Activated naive CD4-positive, alpha-beta T cell (primary cell): ENCODE measurements around the gene CDHR2.

Experiments used
- DNase-seq, 4 experiments: peaks; one replicate each; lab custom pipeline; 2025; lab: John Stamatoyannopoulos, UW

The CDHR2 gene

DNA sequence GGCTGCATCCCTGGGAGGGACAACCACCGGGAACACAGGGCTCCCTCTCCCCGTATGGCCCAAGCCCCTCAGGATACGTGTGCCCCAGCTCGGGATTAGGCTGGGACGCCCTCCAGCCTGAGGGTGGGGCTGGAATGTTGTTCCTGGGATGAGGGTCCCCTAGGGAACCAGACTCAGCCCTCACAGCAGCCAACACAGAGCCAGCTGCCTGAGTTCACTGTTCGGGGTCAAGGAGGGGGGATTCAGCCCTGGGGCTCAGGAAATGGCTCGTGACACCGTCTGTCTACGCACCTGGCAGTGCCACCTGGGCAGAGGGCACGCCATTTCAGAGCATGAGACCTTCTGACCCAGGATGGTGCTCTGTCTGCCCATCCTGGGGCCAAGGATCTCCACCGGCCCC lies 20.8 kb upstream of the CDHR2 start:
- no peak for DNase-seq

DNA sequence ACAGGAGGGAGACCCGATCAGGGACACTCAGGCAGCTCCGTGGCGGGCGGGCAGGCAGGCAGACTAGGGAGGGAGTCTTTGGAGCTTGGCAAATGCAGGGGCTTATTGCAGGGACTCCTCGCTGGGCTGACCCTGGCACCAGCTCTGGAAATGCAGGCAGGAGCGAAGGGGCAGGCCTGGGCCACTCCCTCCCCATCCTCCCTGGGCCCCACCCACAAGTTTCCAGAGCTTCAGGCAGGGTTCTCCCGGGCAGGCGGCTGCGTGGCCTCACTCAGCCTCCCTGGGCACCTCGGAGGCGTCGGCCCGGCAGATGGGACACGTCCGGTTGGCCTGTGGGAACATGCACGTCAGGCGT lies 20.4 kb upstream of the CDHR2 start:
- DNase-seq, result no peak

DNA sequence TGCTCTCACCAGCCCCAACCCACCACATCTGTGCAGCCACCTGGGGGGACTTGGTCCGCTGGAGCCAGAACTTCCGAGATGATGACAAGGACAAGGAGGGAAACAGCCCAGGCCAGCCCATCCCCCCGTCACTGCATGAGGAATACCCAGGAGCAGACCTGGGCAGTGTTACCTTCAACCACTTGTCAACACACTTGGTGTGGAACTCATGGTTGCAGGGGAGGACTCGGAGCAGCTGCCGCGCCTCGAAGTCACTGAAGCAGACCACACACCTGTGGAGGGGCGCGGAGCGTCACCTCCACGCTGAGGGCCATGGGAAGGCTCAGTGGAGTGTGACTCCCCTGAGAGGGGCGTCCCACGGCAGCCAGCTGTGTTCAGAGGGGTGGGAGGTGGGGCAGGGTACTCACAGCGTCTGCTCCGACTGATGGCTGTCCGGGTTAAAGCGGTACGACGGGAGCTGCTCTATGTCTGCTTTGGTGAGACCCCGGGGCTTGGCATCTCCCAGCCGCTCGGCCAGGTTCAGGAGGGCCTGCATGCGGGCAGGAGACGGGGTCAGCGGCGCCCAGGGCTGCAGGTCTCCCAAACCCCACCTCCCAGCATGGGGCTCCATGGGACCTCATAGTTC lies 19.9 kb upstream of the CDHR2 start:
- no peak for DNase-seq

DNA sequence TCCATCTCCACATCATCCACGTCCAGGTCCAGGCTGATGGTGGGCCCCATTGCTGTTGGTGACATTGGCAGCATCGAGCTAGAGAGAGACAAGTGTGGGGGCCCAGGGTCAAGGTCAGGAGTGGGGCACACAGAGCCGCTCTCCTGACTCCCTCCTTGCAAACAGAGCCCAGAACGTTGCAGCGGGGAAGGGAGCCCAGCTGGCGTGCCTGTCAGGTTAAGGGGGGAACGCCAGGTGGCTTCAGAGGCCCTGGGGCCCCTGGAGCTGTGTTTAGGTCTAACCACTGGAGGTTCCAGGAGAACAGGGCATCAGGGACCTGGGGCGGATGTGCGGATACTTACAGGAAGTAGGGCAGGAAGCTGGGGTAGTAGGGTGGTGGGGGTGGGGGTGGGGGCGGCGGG lies 19.4 kb upstream of the CDHR2 start:
- DNase-seq, result peak in 2 of 4 experiments; percentile 37 to 52

DNA sequence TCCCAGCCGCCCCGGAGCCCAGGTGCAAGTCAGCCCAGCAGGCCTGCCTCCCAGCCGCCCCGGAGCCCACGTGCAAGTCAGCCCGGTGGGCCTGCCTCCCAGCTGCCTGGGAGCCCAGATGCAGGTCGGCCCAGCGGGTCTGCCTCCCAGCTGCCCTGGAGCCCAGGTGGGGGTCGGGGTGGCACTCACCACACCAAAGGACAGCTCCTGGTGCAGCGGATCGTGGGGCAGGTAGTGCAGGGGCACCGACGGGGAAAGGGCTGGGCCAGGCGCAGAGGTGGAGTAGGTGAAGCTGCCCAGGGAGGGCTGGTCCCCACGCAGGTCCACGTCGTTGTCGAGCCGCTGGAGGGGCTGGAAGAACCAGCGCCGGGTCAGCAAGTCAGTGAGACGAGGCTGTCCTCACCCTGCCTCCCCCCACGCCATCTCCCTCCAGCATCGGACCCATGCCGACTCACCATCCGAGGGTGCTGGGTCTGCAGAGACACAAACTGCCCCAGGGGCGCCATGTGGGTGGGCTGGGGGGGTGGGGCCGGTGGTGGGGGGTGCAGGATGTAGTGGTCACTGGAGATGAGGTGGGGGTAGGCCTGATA lies 18.7 kb upstream of the CDHR2 start:
- DNase-seq, result no peak

DNA sequence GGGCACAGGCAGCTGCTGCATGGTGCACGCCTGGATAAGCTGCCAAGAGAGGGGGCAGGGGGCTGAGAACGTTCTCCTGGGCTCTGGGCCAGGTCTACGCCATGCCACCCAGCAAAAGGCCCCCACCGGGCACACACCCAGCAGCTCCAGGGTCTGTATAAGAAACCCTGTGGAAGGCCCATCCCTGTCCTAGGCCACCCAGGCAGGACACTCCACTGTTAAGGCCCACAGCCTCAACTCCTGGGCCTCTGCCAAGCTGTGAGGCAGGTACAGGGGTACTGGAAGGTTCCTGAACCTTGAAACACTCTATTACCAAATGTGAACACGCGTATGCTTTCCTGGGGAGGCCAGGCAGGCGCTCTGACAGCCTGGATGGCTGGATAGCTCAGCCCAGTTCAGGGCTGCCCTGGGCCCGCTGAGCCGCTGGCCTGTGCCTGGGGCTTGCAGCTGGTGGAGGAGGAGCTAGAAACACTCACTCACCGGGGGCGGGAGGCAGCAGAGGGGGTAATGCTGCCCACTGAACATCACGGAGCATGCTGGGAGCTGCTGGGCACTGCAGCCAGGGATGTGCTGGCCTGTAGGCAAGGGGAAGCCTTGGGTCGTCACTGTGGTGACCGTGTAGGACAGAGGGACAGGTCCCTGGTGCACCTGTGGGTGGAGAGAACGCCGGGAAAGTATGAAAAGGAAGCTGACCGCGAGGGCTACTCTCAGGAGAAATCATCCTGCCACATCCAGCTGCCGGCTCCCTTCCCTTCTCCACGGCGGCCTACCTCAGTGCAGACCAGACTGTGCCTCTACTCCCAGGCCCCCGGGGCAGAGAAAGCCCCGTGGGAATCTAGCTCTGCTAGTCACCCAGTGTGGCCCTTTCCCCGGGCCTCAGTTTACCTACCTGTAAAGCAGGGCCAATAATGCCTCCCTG lies 17.9 kb upstream of the CDHR2 start:
- no peak for DNase-seq

DNA sequence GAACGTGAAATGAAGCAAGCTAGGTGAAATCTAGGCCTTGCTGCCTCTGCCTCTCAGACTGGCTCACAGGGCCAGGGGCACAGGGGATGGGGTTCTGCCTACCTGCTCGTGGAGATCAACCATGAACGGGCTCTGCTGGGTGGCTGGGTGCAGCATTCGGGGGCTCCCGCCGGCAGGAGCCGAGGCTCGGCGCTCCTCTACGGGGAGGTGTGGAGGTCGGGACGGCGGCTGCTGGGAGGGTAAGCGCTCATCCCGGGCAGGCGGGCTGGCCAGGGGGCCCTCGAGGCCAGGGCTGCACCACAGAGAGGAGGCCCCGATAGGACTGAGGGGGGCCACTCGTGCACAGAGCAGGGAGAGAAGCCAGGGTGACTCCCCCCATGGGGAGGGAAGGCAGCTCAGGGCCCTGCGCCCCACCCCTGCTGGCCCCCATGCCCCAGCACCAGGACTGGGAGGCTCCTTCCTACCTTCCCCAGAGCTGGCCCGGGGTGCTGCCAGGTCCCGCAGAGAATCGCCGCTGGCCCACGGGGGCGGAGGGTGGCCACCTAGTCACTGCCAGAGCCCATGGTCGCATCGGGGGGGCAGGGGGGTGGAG lies 17.1 kb upstream of the CDHR2 start:
- DNase-seq, result no peak

DNA sequence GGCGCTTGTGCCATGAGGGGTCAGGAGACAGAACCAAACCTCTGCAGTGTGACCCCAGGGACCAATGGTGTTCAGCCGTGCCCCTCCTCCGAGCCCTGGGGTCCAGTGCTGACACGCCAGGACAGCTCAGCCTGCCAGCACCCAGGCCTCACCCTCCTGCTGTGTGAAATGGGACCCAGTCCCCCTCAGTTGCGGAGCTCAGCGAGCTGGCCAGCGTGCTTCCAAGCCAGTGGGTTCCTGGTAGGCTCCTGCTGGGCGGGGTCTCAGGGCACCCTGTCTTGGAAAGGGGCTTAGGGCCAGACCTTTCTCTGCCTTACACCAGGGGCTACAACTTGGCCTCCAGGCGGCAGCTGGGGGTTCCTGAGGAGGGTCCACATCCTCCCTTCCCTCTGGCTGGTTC lies 16.3 kb upstream of the CDHR2 start:
- DNase-seq, result no peak

DNA sequence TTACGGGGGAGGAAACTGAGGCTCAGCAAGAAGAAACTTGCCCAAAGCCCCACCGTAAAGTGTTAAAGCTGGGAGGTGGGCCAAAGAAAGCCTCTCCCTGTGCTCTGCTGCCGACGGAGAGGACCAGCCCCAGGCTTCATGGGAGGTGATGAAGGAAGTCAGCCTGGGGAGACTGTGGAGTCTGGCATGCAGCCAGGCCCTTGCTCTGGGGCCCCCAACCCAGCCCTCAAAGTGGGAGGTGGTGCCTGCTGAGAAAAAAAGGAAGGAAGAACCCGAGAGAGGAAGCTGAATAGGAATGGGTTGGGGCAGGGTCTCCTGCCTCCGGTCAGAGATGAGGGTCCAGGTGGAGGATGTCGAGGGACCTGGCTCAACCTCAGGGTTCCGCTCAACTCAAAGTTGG lies 15.8 kb upstream of the CDHR2 start:
- DNase-seq, result no peak

DNA sequence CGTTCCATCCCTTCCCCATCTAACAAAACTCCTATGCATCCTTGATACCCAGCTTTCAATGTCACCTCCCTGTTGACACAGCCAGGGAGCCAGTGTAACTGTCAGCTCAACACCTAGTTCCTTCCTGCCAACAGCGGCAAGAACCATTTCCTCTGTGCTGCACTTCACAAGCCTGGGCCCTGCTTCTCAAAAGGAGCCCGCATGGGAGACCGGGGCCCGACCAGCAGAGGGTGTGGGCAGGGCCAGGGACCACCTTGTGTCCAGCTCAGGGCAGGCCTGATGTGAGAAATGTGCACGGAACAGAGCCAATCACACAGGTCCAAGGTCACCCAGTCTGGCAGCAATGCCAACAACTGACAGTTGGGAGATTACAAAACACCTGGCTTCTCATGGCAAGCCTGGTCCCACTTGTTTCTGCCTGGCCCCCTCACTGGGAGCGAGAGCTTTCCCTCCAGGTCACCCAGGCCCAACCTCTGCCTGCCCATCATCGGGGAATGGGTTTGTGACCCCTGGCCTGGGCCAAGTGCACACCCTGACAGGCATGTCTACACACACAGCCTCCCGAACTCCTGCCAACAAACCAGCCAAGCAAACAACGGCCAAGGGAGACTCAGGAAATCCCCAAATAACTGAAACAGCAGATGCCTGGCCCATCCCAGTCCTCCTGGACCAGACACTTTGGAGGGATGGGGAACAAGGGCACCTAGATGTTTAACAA lies 15.1 kb upstream of the CDHR2 start:
- DNase-seq, result peak in 2 of 4 experiments; percentile 19 to 33

DNA sequence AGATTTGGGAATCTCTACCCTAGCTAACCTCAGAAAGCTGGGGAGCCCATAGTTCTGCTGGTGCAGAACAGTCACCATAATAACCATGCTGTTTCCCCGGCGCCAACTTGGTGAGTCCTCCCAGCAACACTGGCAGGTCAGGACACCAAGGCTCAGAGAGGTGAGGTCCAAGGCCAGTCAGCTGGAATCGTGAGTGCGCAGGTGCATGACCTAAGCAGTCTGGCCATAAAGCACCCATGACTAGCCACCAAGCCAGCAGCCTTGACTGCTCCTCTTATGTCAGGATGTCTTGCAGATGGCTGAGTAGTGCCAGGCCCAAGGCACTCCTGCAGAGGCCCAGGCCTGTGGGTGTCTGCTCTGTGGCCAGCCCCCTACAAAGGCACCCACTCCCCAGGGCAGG lies 14.5 kb upstream of the CDHR2 start:
- DNase-seq, result no peak

DNA sequence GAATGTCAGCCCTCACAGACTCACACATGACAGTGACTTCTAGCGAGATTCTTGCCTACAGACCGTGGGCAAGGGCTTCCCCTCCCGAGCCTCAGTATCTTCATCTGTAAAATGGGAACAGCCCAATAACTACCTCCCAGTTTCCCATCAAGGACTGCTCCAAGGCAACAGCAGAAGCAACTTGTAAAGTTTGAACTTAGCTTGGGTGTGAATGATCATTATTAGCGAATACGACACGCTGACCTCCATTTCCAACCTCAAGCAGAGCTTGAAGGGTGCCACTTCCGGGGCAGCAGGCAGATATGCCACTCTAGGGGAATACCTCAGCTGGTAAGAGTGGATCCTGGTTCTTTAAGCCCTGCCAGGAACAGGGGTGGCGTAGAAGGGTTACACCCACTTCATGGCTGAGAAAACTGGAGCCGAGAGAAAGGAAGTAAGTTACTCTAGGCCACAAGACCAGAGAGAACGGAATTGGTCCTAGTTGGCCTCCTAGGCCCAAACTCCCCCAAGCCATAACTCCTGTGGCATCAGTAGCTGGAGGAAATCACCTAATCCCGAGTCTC lies 14.0 kb upstream of the CDHR2 start:
- DNase-seq, result no peak

DNA sequence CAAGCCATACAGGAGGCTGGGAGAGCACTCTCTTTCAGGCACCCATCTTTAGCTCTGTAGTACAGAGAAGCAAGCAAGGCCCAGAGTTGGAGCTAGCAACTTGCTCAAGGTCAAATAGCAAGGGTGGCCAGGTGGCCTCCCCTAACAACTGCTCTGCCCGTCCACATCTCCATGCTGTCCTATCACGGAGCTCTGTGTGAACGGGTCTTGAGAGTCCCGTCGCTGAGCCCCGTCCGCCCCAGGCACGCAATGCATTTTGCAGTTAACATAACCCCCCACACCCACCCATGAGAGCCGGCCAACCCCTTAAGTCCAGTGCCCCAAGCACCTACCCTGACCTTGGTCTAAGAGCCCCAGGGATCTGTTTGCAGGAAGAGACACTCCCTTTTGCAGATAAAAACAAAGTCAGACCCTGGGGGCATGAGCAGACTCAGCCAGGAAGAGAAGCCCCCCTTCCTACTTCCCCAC lies 13.4 kb upstream of the CDHR2 start:
- no peak for DNase-seq

DNA sequence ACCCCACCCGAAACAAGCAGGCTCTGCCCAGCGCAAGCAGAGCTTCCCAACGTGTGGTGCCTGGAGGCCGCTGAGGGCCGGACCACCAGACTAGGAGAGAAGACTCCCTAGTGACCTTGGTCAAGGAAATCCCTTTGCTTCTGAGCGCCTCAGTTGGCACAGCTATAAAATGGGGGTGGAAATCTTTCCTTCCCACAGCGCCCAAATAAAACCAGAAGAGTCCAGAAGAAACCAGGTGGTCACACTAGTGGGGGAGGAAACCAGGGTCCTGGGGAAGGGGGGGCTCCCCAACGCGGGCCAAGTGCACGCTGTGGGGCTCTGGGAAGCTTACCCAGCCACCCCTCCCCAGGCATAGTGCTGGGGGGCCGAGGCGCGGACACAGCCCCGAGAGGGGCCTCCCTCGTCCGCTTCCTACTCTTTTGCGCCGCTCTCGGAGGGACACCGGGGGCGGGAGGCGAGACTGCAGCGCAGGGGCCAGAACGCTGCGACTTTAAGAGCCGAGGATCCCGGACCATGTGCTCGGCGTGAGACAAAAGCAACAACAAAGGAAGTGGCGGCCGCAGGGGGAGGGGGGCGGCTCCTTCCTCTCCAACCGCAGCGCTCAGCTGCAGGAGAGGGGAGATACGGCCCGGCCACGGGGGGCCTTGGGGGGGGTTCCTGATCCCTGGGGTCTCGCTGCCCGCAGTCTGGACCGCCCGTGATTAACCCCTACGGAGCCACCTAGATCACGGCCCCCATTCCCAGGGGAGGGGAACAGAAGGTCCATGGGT lies 12.8 kb upstream of the CDHR2 start:
- DNase-seq, result peak; percentile 41 to 83 (median 68)

DNA sequence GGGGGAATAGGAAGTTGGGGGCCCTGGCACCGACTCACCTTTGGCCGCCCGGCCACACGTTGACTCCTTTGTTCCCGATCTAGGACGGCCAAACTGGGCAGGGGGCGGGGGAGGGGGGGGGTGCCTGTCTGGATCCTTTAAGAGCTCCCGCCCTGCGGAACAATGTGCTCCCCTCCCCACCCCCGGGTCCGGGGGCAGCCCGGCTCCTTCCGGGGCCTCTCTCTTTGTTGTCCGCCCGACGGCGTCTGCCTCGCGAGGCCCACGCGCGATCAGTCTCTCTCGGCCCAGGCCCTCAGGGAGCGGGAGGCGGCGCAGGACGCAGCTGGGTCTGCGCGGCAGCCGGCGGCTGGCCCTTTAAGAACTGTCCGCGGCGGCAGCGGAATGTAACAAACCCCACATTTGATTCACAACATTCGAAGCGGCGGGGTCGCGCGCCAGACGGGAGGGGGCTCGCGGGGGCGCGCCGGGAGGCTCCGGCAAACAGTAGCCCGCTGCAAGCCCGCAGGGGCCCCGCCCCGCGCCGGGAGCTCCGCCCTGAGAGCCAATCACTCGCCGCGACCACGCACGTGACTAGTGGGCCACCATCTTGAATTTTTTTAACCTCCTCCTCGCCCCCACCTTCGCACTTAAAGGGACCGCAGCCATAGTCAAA lies 12.1 kb upstream of the CDHR2 start, which contains the start of gene RNF44:
Gene RNF44 (minus strand): TSS at position 501 of the 652 bp plus-strand sequence. CDS start 4,930 bp downstream, outside the sequence.
- DNase-seq, result peak; percentile 90 to 99 (median 94)

DNA sequence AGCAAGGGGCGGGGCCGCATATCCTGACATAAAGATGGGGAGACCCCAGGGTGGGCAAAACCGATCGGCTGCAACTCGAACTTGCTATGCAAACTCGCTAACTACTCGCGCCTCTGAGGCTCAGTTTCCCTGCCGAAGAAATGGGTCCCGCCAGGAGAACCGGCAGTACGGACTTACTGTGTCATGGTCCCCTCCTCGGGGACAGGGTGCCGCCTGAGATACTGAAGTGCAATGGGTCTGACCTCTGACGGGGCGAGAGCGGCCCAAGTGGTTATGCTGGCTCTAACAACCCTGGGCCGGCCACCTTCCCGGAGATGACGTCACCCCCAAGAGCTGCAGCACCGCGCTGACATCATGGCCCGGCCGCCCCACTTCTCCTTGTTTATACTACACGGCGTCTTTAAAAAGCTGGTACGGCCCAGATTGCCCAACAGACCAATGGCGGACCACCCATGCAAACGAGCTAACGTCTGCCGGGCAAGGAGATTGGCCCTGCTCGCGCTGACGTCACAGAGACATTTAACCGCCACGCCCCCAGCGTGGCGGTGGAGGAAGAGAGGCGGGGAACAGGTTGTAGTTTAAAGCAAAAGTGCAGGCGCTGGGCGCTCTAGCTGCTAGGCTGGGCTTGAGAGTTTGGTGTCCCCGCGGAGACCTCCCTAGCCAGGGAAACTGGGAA lies 11.4 kb upstream of the CDHR2 start:
- peak; percentile 82 to 93 (median 91) for DNase-seq

DNA sequence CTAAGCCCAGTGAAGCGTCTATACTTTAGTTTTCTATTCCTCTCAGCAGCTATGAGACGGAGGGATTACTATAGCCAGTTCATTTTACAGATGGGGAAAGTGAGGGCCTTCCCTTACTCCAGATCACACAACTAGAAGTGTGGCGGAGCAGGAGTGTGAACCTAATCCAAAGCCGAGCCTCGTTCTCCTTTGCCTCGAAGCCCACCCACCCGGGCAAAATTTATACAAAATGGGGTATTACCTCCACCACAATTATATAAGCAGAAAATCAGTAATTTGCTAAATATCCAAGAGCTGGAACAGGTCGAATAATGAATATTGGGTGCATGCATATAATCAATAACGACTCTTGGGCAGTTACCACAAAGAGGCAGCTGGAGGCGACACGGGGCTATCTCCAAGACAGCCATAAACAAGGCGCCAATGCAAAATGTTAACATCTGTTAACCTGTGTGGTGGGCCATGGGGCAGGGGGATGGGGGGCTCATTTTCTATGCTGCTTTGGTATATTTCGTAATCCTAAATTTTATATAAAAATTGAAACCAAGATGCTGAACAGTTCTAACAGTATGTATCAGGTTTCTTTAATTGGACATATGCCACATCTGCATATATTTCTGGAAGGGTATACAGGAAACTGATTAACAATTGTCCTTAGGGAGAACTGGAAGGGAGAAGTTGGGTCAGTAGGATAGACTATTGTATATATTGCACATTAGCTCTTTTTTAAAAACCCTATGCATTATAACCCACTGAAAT lies 10.7 kb upstream of the CDHR2 start:
- no peak for DNase-seq

DNA sequence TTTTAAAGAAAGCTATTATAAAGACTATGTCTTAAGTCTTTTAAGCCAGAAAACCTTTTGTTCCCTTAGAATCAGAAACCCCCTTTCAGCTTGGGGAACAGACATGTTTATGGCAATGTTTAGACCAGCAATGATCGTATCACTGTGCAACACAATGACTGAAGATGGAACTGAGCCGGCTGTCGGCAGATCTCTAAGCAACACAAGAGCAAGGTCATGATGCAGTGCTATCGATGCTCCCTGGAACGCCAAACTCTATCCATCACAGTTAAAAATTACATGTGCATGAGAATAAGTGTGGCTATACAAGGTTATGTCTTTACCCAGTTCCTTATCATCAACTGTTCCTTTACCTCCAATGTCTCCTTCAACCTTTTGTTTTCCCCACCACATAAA lies 10.2 kb upstream of the CDHR2 start:
- no peak for DNase-seq

DNA sequence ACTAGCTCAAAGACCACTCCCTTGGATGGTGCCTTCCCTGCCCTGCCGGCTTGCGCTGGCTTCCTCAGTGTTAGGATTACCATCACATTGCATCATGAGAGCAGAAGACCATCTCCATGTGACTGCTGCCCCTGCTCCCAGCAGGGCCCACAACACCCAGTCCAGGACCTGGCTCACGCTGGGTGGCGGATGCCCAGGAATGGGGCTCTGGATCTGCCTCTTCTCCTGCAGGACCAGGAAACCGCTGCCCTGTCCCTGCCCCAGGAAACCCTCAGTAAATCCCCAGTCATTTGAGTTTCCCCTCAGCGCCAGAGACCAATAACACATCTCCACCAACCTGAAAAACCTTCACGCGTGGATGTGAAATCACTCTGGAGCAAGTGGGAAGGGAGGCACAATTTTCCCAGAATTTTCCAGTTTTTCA lies 8.7 kb upstream of the CDHR2 start:
- no peak for DNase-seq
